HG02798 (cell line): ENCODE measurements around the gene A4GNT.
"Not testable (repeated sequence)": the region's sequence is repeated elsewhere in the genome, so short reads cannot be mapped to it uniquely, and the experiment has no call there.

Experiments used
- ATAC-seq: cut with Tn5 transposase; IDR thresholded peaks from one replicate; pipeline ENCODE4 v1.9.1; 2021; ENCODE audit warnings: mild to moderate bottlenecking; ENCODE audit not compliant: unreplicated experiment, poor library complexity

A4GNT gene

GRCh38 chr3:138132239-138132638 is at the start of gene A4GNT:
A4GNT (minus strand) TSS chr3:138132390; CDS start chr3:138131256, 1,134 bp downstream.
- no peak for ATAC-seq

- peak; percentile 56 for ATAC-seq
Observed at GRCh38 chr3:138180375-138181029, 48.3 kb upstream of the A4GNT start.

- peak; percentile 94 for ATAC-seq
Observed at GRCh38 chr3:138174421-138175131, 42.4 kb upstream of the A4GNT start, which contains the start of gene DBR1. DBR1 (minus strand) TSS chr3:138174921; CDS start chr3:138174795, 126 bp downstream.

GRCh38 chr3:138173769-138174420 is 41.7 kb upstream of the A4GNT start:
- ATAC-seq = no peak

- ATAC-seq = no peak
Observed at GRCh38 chr3:138172625-138173024, 40.4 kb upstream of the A4GNT start.

- no peak for ATAC-seq
Observed at GRCh38 chr3:138165061-138165460, 32.9 kb upstream of the A4GNT start.

GRCh38 chr3:138157743-138158142 is 25.6 kb upstream of the A4GNT start:
- no peak for ATAC-seq

- ATAC-seq = no peak
Observed at GRCh38 chr3:138154534-138154933, 22.3 kb upstream of the A4GNT start.

- no peak for ATAC-seq
Observed at GRCh38 chr3:138148503-138148902, 16.3 kb upstream of the A4GNT start.

- ATAC-seq = not testable (repeated sequence)
Observed at GRCh38 chr3:138142181-138142580, 10.0 kb upstream of the A4GNT start.

- no peak for ATAC-seq
Observed at GRCh38 chr3:138140940-138141339, 8.8 kb upstream of the A4GNT start.

- no peak for ATAC-seq
Observed at GRCh38 chr3:138139691-138140090, 7.5 kb upstream of the A4GNT start.

GRCh38 chr3:138137861-138138260 is 5.7 kb upstream of the A4GNT start:
- ATAC-seq = no peak

GRCh38 chr3:138136201-138136600 is 4.0 kb upstream of the A4GNT start:
- ATAC-seq = no peak

GRCh38 chr3:138135833-138136194 is 3.6 kb upstream of the A4GNT start:
- ATAC-seq = no peak

- no peak for ATAC-seq
Observed at GRCh38 chr3:138135146-138135832, 3.1 kb upstream of the A4GNT start.

GRCh38 chr3:138127636-138128365 is 4.4 kb downstream of the A4GNT start:
- no peak for ATAC-seq

GRCh38 chr3:138125548-138126221 is 6.5 kb downstream of the A4GNT start:
- ATAC-seq = no peak

- no peak for ATAC-seq
Observed at GRCh38 chr3:138124706-138125355, 7.4 kb downstream of the A4GNT start.
